Measurements from ENCODE around the gene CSMD2. TPM values are rescaled to one million over a fixed set of nuclear protein-coding genes. Genes with fewer than 3 reads are reported as not detected.

The CSMD2 gene
- total RNA-seq = under 1 TPM; 0.12 to 0.41 (median 0.28) TPM
- long read RNA-seq, donor 1 = 0 reads
- long read RNA-seq, donor 2 = 0 reads

- H3K4me3 ChIP-seq = no peak within 1 kb of the TSS
- no peak for TF ChIP-seq CTCF (IDR thresholded peaks at IDR 0.05)
- ATAC-seq (no peak), DNase-seq (no peak)
- no peaks in the 10 kb centered on the region for H3K36me3 ChIP-seq (ENCODE audit: low read depth)
- no peaks in the 10 kb centered on the region for H3K9me3 ChIP-seq
- intact Hi-C loops (cut with DNase I, micrococcal nuclease) = no loop called here
- peaks cover 8% of the 10 kb centered on the region for H3K4me1 ChIP-seq (ENCODE audit: low read depth)
Observed at GRCh38 chr1:34164771-34165391, at the start of gene CSMD2. CSMD2 (minus strand) TSS chr1:34165230; CDS start chr1:34165097, 133 bp downstream.

DNA sequence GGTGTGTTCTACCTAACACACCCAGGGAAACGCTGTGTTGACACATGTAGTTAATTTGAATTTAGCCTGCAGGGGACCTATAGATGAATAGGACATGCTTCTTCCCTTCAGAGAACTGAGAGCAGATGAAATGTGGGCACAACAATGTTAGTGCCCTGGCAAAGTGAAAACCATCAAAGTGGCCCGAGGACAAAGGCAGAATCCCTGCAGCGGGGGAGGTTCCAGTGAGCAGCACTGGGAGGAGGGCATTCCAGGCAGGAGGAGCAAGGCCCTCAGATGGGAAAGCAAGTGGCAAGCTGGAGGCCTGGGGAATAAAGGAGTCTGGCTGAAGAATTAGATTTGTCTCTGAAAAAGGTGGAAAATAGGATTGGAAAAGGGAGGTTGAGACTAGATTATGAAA is 48.9 kb upstream of the CSMD2 start:
- ATAC-seq (no peak), DNase-seq (no peak)
- intact Hi-C loops (cut with DNase I, micrococcal nuclease) = no loop called here
- H3K36me3 ChIP-seq (ENCODE audit: low read depth) = no peaks in the 10 kb centered on the region
- H3K4me1 ChIP-seq (ENCODE audit: low read depth) = no peaks in the 10 kb centered on the region
- TF ChIP-seq CTCF (IDR thresholded peaks at IDR 0.05) = no peak
- H3K4me3 ChIP-seq = no peak overlapping the region
- no peaks in the 10 kb centered on the region for H3K9me3 ChIP-seq

DNA sequence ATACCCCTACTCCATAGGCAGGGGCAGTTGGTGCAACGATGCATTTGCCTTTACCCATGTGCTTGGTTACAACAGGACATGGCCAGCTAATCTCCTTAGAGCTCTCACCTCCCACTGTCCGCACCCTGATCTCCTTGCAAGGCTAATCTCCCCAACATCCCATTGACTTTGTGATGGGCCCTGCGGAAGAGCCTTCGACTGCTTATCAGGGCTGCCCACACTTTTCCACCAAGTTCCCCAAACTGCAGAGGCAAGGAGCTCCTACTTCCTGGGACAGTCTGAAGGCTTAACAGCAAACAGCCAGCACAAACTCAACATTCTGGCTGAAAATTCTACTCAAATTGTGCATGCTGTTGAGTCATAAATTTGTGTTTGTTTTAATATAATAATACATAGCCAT is 47.6 kb upstream of the CSMD2 start:
- no peaks in the 10 kb centered on the region for H3K36me3 ChIP-seq (ENCODE audit: low read depth)
- intact Hi-C loops (cut with DNase I, micrococcal nuclease) = no loop called here
- H3K4me1 ChIP-seq (ENCODE audit: low read depth) = no peaks in the 10 kb centered on the region
- H3K9me3 ChIP-seq = no peaks in the 10 kb centered on the region
- no peak for TF ChIP-seq CTCF (IDR thresholded peaks at IDR 0.05)
- no peak for ATAC-seq
- DNase-seq = no peak
- H3K4me3 ChIP-seq = no peak overlapping the region

GRCh38 chr1:34199927-34200326 is 34.9 kb upstream of the CSMD2 start:
- Histone ChIP-seq H3K4me3 (no peak overlapping the region), H3K9me3 (no peaks in the 10 kb centered on the region), H3K4me1 (ENCODE audit: low read depth) (no peaks in the 10 kb centered on the region), H3K36me3 (ENCODE audit: low read depth) (no peaks in the 10 kb centered on the region)
- no peak for DNase-seq
- intact Hi-C loops (cut with DNase I, micrococcal nuclease) = no loop called here
- no peak for TF ChIP-seq CTCF (IDR thresholded peaks at IDR 0.05)
- no peak for ATAC-seq

DNA sequence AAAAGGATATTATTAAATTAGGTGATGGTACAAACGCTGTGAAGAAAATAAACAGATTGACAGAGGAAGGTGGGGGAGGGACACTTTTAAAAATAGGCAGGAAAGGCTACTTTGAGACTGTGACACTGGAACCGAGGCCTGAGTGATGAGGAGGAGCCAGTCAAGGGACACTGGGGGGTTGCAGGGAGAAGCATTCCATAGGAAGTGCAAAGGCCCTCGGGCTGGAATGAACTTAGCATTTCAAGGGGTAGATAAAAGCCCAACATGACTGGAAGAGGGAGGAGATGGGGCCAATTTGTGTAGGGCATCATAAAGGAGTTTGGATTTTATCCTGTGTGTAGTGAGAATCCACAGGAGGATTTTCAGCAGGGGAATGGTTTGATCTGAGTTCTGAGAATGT is 27.6 kb upstream of the CSMD2 start:
- H3K36me3 ChIP-seq (ENCODE audit: low read depth) = no peaks in the 10 kb centered on the region
- intact Hi-C loops (cut with DNase I, micrococcal nuclease) = no loop called here
- ATAC-seq = no peak

More for the DNA sequence above, 27.6 kb upstream of the CSMD2 start:
- Histone ChIP-seq H3K9me3 (peaks cover 2% of the 10 kb centered on the region), H3K4me1 (ENCODE audit: low read depth) (no peaks in the 10 kb centered on the region), H3K4me3 (no peak overlapping the region)
- no peak for TF ChIP-seq CTCF (IDR thresholded peaks at IDR 0.05)
- DNase-seq = no peak

Measured in mucosa of descending colon (tissue), 3 donors.